ENCODE results near the gene ALDH8A1. TPM values are rescaled to one million over a fixed set of nuclear protein-coding genes. Genes with fewer than 3 reads are reported as not detected.

The ALDH8A1 gene
- total RNA-seq, 1 experiment from 2014 or later = not detected

DNA sequence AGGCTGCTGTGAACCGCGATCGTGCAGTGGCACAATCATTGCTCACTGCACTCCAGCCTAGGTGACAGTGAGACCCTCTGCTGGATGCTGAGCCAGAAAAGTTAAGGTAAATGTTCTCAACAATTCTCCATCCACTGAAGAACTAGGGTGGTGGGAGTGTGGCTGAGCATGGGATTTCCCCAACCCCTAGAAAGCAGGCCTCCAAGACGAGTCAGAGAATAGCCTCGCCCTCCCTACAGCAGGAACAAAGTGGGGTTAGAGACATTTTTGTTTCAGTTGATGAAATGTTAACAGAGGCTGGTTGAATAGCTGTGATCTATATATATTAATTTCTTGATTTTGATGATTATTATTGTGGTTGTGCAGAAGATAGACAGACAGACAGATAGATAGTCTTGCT, 6.1 kb upstream of the ALDH8A1 start:
- Histone ChIP-seq H2BK12ac (ENCODE audit: insufficient read length, low read depth, low read length) (no peak overlapping the region), H3K14ac (ENCODE audit: insufficient read depth, low read length) (no peak overlapping the region), H3K9ac (ENCODE audit: extremely low read depth, insufficient read length, low read length) (no peak overlapping the region), H3K23ac (ENCODE audit: insufficient read length, low read depth, low read length) (no peak overlapping the region), H3K56ac (ENCODE audit: insufficient read length, low read depth, low read length) (no peak overlapping the region), H2AK5ac (ENCODE audit: insufficient read length, low read length) (no peak overlapping the region), H2AFZ (ENCODE audit: low read length) (no peak overlapping the region), H4K5ac (ENCODE audit: insufficient read length, low read depth, low read length) (no peak overlapping the region), H3K4me2 (ENCODE audit: insufficient read depth, insufficient read length, low read length) (no peak overlapping the region), H3T11ph (ENCODE audit: low read length) (no peak overlapping the region), H3K79me1 (ENCODE audit: insufficient read depth, low read depth, low read length, poor library complexity, severe bottlenecking) (no peaks in the 10 kb centered on the region), H3K4ac (ENCODE audit: low read depth, low read length) (no peak overlapping the region), H3K23me2 (ENCODE audit: insufficient read length, low read depth, low read length, poor library complexity, severe bottlenecking) (no peaks in the 10 kb centered on the region), H2BK15ac (ENCODE audit: low read depth, low read length) (no peak overlapping the region), H3K4me1 (ENCODE audit: insufficient read depth, low read length) (no peaks in the 10 kb centered on the region), H3K27ac (ENCODE audit: insufficient read length, low read depth, low read length) (no peak overlapping the region), H3K9me3 (ENCODE audit: control insufficient read depth, low read depth, low read length) (no peaks in the 10 kb centered on the region), H3K27me3 (ENCODE audit: insufficient read depth, low read length) (no peaks in the 10 kb centered on the region), H4K20me1 (ENCODE audit: control insufficient read depth, insufficient read depth, insufficient read length) (no peaks in the 10 kb centered on the region), H3K79me2 (ENCODE audit: insufficient read depth, low read length) (no peaks in the 10 kb centered on the region), H3K18ac (ENCODE audit: insufficient read length, low read depth, low read length) (no peak overlapping the region), H2BK5ac (ENCODE audit: insufficient read length, low read length) (no peak overlapping the region), H2BK20ac (ENCODE audit: low read depth, low read length, poor library complexity, severe bottlenecking) (no peak overlapping the region), H4K91ac (ENCODE audit: insufficient read length, low read depth, low read length) (no peak overlapping the region), H2BK120ac (ENCODE audit: low read depth, low read length, poor library complexity, severe bottlenecking) (no peak overlapping the region), H4K8ac (replicated peaks; ENCODE audit: insufficient read length, low read depth, low read length) (no peak overlapping the region)
- Mint-ChIP-seq H3K36me3 (ENCODE audit: insufficient read depth in 1 of 3, low read depth in 3 of 3) (peaks cover 11 to 21% (median 17%) of the 10 kb centered on the region in 3 experiments), H3K4me3 (no peak overlapping the region), H3K27ac (no peak overlapping the region), H3K9me3 (peaks cover 8 to 11% of the 10 kb centered on the region in 2 experiments), H3K27me3 (ENCODE audit: low read depth) (no peaks in the 10 kb centered on the region; the same call in none of the 2 replicates), H3K4me1 (no peaks in the 10 kb centered on the region)
- WGBS (ENCODE audit: extremely low coverage, insufficient read length, low lambda C conversion rate) = no CpG with 5 or more reads among the region's 5 CpGs
- TF ChIP-seq, protein P1, sequence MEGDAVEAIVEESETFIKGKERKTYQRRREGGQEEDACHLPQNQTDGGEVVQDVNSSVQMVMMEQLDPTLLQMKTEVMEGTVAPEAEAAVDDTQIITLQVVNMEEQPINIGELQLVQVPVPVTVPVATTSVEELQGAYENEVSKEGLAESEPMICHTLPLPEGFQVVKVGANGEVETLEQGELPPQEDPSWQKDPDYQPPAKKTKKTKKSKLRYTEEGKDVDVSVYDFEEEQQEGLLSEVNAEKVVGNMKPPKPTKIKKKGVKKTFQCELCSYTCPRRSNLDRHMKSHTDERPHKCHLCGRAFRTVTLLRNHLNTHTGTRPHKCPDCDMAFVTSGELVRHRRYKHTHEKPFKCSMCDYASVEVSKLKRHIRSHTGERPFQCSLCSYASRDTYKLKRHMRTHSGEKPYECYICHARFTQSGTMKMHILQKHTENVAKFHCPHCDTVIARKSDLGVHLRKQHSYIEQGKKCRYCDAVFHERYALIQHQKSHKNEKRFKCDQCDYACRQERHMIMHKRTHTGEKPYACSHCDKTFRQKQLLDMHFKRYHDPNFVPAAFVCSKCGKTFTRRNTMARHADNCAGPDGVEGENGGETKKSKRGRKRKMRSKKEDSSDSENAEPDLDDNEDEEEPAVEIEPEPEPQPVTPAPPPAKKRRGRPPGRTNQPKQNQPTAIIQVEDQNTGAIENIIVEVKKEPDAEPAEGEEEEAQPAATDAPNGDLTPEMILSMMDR (conservative IDR thresholded peaks at IDR 0.05) = no peak
- no peak for DNase-seq
